ENCODE measurements around the gene TMEM212.
"Not testable (repeated sequence)": the region's sequence is repeated elsewhere in the genome, so short reads cannot be mapped to it uniquely, and the experiment has no call there.

The TMEM212 gene

DNA sequence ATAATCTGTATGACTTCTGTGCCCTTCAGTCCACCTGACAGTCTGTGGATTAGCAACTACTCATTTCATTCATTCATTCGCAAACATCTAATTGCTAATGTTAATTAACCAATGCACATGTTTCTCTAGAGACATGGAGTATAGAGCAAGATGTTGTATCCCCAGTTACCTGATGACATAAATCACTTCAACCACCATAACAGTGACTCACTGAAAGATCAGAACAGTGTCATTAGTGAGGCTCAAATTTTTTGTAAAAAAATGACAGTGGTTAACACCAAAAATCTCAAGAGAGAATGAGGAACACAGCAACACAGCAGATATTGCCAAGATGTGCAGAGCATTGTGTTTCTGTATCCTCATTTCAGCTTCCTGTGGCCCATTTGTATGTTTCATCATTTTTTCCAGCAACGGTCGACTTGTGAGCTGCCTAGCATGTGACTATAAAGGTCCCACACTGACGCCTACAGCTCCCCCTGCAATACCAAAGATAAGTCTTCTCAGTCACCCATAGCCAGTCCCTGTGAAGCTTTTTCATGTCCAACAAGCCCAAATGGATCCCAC lies 29.2 kb upstream of the TMEM212 start:
- H3K4me1 ChIP-seq (ENCODE audit: control insufficient read depth, insufficient read depth, low read length) = peaks cover 28% of the 10 kb centered on the region

DNA sequence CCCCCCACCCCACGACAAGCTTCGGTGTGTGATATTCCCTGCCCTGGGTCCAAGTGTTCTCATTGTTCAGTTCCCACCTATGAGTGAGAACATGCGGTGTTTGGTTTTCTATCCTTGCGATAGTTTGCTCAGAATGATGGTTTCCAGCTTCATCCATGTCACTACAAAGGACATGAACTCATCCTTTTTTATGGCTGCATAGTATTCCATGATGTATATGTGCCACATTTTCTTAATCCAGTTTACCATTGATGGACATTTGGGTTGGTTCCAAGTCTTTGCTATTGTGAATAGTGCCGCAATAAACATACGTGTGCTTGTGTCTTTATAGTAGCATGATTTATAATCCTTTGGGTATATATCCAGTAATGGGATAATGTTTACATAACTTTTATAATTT lies 28.5 kb upstream of the TMEM212 start:
- not testable (repeated sequence) for H3K4me3 ChIP-seq (ENCODE audit: low read length); H3K4me2 ChIP-seq (ENCODE audit: low read length); H3K9me3 ChIP-seq (replicated peaks; ENCODE audit: low read length); H3K9ac ChIP-seq (ENCODE audit: low read depth, low read length); H3K27me3 ChIP-seq (ENCODE audit: control insufficient read depth, insufficient read depth, low read length); H3K36me3 ChIP-seq (ENCODE audit: insufficient read depth, low read length)
- peaks cover 22% of the 10 kb centered on the region for H3K4me1 ChIP-seq (ENCODE audit: control insufficient read depth, insufficient read depth, low read length)

More for the DNA sequence above, 29.2 kb upstream of the TMEM212 start:
- no peaks in the 10 kb centered on the region for H3K36me3 ChIP-seq (ENCODE audit: insufficient read depth, low read length)
- H3K4me2 ChIP-seq (ENCODE audit: low read length) = no peak overlapping the region
- no peaks in the 10 kb centered on the region for H3K9me3 ChIP-seq (replicated peaks; ENCODE audit: low read length)
- H3K27me3 ChIP-seq (ENCODE audit: control insufficient read depth, insufficient read depth, low read length) = no peaks in the 10 kb centered on the region
- H3K4me3 ChIP-seq (ENCODE audit: low read length) = no peak overlapping the region
- no peak overlapping the region for H3K9ac ChIP-seq (ENCODE audit: low read depth, low read length)

DNA sequence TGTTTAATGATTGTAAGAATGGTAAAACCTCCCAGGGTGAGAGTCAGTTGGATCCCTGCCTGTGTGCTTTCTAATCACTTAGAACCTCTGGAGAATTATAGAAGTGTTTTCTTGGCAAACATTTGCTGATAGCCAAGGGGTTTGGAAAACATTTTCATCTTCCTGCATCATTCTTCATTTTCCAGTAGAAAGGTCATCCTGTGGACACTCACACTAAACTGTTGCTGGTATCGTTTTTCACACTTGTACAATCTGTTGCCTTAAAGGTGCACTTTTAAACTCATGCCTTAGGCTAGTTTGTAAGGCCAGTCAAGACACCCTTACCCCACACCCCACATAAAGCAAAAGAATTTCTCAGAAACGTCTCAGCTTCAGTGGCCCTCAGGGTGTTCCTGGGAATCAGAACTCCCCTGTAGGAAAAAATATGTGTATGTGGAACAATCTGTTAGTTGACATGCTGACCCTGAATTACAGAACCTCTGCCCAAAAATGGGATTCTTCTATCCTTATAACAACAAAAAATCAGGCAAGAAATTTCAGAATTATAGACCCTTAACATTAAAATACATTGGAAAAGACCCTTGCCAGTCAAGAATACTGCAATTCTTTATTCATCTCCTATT lies 27.1 kb upstream of the TMEM212 start:
- Histone ChIP-seq H3K36me3 (ENCODE audit: insufficient read depth, low read length) (no peaks in the 10 kb centered on the region), H3K4me1 (ENCODE audit: control insufficient read depth, insufficient read depth, low read length) (peaks cover 12% of the 10 kb centered on the region), H3K27me3 (ENCODE audit: control insufficient read depth, insufficient read depth, low read length) (no peaks in the 10 kb centered on the region), H3K9ac (ENCODE audit: low read depth, low read length) (no peak overlapping the region), H3K4me3 (ENCODE audit: low read length) (no peak overlapping the region), H3K4me2 (ENCODE audit: low read length) (no peak overlapping the region), H3K9me3 (replicated peaks; ENCODE audit: low read length) (no peaks in the 10 kb centered on the region)

DNA sequence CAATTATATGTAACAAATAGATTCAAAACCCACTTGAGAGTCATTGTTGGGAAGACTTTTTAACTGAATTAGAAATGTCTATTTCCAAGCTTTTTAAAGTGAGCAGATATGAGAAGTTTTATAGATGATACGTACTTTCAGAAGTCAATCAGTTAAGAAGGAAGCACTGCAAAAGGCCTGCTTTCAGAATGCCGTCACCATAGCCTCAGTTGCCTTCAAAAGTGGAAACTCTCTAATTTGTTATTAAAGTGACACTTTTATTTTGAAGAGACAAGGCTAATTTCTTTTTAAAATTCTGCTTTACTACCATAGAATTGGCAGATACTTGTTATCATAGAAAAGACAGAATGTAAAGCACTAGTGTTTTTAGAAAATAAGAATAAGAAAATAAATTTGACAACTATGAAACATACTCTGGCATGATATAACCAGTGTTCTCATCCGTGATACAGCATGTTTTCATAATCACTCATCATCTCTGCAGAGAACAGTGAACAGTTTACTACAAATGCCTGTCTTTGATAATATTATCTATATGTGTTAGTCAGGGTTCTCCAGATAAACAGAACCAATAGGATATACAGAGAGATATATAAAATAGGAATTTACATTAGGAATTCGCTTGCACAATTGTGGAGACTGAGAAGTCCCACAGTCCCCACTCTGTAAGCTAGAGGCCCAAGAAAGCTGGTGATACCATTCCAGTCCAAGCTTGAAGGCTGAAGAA lies 25.9 kb upstream of the TMEM212 start:
- Histone ChIP-seq H3K9me3 (replicated peaks; ENCODE audit: low read length) (no peaks in the 10 kb centered on the region), H3K36me3 (ENCODE audit: insufficient read depth, low read length) (no peaks in the 10 kb centered on the region), H3K9ac (ENCODE audit: low read depth, low read length) (no peak overlapping the region), H3K4me1 (ENCODE audit: control insufficient read depth, insufficient read depth, low read length) (peaks cover 4% of the 10 kb centered on the region), H3K4me3 (ENCODE audit: low read length) (no peak overlapping the region), H3K4me2 (ENCODE audit: low read length) (no peak overlapping the region), H3K27me3 (ENCODE audit: control insufficient read depth, insufficient read depth, low read length) (no peaks in the 10 kb centered on the region)

DNA sequence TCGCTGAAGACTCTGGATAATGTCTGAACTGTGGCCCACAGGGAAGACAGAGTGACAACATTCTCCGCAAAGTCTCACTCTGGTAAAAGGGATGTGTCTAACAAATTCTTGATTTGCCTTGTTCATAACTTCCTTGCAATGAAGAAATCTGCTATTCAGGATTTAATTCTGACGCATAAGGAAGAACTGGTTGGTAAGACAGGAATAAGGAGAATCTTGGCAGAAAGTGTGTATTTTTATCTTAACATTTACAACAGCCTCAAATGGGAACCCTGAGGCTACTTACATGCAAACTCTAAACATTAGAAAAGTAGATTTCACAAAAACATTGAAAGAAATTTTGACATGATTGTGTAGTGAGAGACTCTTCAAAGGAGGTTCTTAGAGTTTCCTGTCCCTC lies 22.1 kb upstream of the TMEM212 start:
- Histone ChIP-seq H3K4me3 (ENCODE audit: low read length) (no peak overlapping the region), H3K27me3 (ENCODE audit: control insufficient read depth, insufficient read depth, low read length) (peaks cover 3% of the 10 kb centered on the region), H3K4me2 (ENCODE audit: low read length) (no peak overlapping the region), H3K36me3 (ENCODE audit: insufficient read depth, low read length) (no peaks in the 10 kb centered on the region), H3K9ac (ENCODE audit: low read depth, low read length) (no peak overlapping the region), H3K9me3 (replicated peaks; ENCODE audit: low read length) (no peaks in the 10 kb centered on the region), H3K4me1 (ENCODE audit: control insufficient read depth, insufficient read depth, low read length) (peaks cover 2% of the 10 kb centered on the region)

DNA sequence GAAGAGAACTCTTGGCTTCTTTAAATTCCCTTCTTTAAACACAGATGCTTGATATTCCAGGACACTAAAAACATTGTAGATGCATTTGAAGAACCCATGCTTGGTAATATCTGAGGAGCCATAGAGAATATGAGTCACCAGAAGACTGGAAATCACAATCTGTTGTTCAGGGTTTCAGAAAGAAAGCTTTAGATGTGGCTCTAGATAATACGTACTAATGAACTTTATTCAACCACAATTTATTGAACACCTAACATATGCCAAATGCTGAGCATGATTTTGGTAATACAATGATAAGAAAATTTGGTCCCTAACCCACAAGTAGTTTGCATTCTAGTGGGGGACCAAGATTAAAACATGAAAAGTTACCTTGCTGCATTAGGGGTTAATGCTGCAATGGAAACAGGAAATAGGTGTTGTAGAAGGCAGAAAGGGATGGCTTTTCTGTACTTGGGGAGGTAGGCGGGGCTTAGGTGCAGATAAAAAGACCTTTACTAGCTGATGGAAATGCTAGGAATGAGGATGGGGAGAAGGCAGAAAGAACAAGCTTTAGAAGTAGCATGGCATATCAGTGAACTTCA lies 21.3 kb upstream of the TMEM212 start:
- no peaks in the 10 kb centered on the region for H3K9me3 ChIP-seq (replicated peaks; ENCODE audit: low read length)
- H3K36me3 ChIP-seq (ENCODE audit: insufficient read depth, low read length) = no peaks in the 10 kb centered on the region
- H3K9ac ChIP-seq (ENCODE audit: low read depth, low read length) = no peak overlapping the region
- peaks cover 3% of the 10 kb centered on the region for H3K27me3 ChIP-seq (ENCODE audit: control insufficient read depth, insufficient read depth, low read length)
- no peak overlapping the region for H3K4me3 ChIP-seq (ENCODE audit: low read length)
- no peak overlapping the region for H3K4me2 ChIP-seq (ENCODE audit: low read length)
- H3K4me1 ChIP-seq (ENCODE audit: control insufficient read depth, insufficient read depth, low read length) = peaks cover 2% of the 10 kb centered on the region

DNA sequence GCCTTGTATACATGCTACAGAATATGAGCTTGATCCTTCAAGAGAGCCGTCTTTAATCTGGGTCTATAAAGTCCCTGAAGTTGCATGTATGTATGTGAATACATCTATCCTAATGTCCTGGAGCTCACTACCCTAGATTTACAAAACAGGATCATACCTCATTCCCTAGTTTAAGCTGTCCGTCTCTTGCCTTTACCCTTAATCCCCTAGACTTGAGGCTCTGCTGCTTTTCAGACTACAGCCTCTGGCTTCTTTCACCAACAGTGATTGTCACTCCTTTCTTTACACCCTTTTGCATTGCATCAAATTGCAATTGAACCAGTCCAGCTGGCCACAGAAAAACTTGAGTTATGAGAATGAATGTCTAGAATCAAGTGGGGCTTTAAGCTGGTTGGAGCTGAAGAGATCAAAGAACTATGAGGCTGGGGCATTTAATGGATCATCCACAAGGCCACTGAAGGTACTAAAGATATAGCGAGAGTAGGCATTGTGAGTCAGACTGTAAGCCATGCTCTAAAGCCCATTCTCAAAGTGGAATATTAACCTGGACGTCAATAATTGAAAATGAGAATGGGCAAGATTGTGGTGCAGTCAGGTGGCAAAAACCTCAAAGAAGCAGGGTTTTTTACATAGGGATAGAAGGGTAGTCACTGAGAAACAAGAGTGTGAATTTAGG lies 20.6 kb upstream of the TMEM212 start:
- Histone ChIP-seq H3K4me2 (ENCODE audit: low read length) (no peak overlapping the region), H3K27me3 (ENCODE audit: control insufficient read depth, insufficient read depth, low read length) (peaks cover 3% of the 10 kb centered on the region), H3K4me3 (ENCODE audit: low read length) (no peak overlapping the region), H3K9me3 (replicated peaks; ENCODE audit: low read length) (no peaks in the 10 kb centered on the region), H3K9ac (ENCODE audit: low read depth, low read length) (no peak overlapping the region), H3K4me1 (ENCODE audit: control insufficient read depth, insufficient read depth, low read length) (peaks cover 2% of the 10 kb centered on the region), H3K36me3 (ENCODE audit: insufficient read depth, low read length) (no peaks in the 10 kb centered on the region)

DNA sequence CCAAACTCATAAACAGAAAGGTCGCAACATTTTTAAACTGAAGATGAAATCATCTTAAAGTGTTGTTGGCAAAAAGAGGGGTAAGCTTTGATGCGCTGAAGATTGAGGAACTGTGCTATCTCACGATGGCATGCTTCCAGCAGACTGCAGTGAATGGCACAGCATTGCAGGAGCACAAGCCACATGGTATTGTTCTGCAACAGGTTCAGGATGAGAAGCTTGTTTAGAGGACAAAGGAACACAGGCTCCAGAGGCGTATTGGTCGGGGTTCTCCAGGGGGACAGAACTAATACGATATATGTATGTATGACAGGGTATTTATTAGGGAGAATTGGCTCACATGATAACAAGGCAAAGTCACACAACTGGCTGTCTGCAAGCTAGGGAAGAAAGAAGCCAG lies 19.0 kb upstream of the TMEM212 start:
- peaks cover 3% of the 10 kb centered on the region for H3K27me3 ChIP-seq (ENCODE audit: control insufficient read depth, insufficient read depth, low read length)
- H3K4me1 ChIP-seq (ENCODE audit: control insufficient read depth, insufficient read depth, low read length) = no peaks in the 10 kb centered on the region
- no peak overlapping the region for H3K4me2 ChIP-seq (ENCODE audit: low read length)
- no peak overlapping the region for H3K4me3 ChIP-seq (ENCODE audit: low read length)
- no peak overlapping the region for H3K9ac ChIP-seq (ENCODE audit: low read depth, low read length)
- H3K36me3 ChIP-seq (ENCODE audit: insufficient read depth, low read length) = no peaks in the 10 kb centered on the region
- H3K9me3 ChIP-seq (replicated peaks; ENCODE audit: low read length) = no peaks in the 10 kb centered on the region

DNA sequence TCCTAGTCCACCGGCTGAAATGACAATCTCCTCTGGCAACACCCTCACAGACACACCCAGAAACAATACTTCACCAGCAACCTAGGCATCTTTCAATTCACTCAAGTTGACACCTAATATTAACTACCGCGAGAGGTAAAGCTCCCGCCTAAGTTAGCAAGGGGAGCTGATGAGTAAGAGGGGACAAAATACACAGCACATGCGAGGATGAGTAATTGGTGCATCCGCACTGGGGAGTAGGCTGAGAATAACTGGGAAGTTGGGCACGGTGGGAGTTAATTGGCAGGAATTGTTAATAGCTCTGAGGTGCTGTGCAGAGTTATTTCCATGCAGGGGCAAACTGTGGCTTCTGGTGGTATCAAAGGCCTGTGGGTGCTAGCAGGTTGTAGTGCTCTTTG lies 18.3 kb upstream of the TMEM212 start:
- H3K9me3 ChIP-seq (replicated peaks; ENCODE audit: low read length) = no peaks in the 10 kb centered on the region
- no peaks in the 10 kb centered on the region for H3K36me3 ChIP-seq (ENCODE audit: insufficient read depth, low read length)

DNA sequence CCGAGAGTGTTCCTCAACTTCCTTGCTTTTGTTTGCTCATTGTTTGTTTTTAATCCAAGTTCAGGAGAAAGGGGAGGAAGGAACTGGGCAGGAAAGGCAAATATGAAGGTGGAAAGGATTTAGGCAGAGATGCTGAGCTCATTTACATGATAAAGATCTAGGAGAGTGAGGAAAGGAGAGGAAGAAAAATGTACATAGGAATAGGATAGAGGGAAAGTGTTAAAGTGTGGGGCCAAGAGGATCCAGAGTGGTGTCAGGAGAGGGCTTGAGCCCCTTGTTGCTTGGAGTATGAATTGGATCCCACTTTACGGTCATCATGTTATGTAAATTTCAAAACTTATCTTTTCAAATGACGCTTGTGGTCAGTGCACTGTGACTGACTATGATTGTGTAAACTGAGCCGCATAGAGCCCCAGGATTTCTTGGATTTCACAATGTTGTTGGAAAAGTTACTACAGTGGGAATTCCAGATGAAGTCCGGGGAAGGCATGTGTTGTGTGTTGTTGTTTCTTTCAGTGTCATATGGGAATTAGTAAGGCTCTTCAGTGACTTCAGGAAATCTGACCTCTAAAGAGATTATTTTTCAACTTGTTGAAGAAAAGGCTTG lies 17.8 kb upstream of the TMEM212 start:
- Histone ChIP-seq H3K4me2 (ENCODE audit: low read length) (no peak overlapping the region), H3K4me3 (ENCODE audit: low read length) (no peak overlapping the region), H3K9ac (ENCODE audit: low read depth, low read length) (no peak overlapping the region), H3K27me3 (ENCODE audit: control insufficient read depth, insufficient read depth, low read length) (peaks cover 3% of the 10 kb centered on the region), H3K9me3 (replicated peaks; ENCODE audit: low read length) (no peaks in the 10 kb centered on the region), H3K4me1 (ENCODE audit: control insufficient read depth, insufficient read depth, low read length) (no peaks in the 10 kb centered on the region), H3K36me3 (ENCODE audit: insufficient read depth, low read length) (no peaks in the 10 kb centered on the region)

More for the DNA sequence above, 18.3 kb upstream of the TMEM212 start:
- no peak overlapping the region for H3K9ac ChIP-seq (ENCODE audit: low read depth, low read length)
- H3K4me3 ChIP-seq (ENCODE audit: low read length) = no peak overlapping the region
- H3K27me3 ChIP-seq (ENCODE audit: control insufficient read depth, insufficient read depth, low read length) = peaks cover 3% of the 10 kb centered on the region
- no peaks in the 10 kb centered on the region for H3K4me1 ChIP-seq (ENCODE audit: control insufficient read depth, insufficient read depth, low read length)
- H3K4me2 ChIP-seq (ENCODE audit: low read length) = no peak overlapping the region

DNA sequence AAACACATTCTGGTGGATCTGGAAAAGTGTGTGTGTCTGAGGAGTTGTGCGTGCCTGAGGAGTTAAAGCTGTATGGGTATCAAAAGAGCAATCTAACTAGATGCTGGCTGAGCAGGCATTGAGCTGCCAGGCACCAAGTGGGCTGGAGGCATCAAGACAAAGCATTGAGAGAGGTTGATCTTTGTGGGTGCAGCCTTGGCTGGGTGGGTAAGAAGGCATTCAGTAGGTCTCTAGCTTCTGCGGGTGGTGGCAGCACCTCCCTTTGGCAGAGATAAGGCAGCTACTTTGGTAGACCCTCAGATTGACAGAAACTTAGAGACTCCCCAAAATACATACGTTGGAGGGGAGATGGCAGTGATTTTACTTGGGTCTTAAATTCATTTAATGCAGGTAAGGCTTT lies 15.8 kb upstream of the TMEM212 start:
- Histone ChIP-seq H3K9ac (ENCODE audit: low read depth, low read length) (no peak overlapping the region), H3K4me2 (ENCODE audit: low read length) (no peak overlapping the region), H3K9me3 (replicated peaks; ENCODE audit: low read length) (no peaks in the 10 kb centered on the region), H3K36me3 (ENCODE audit: insufficient read depth, low read length) (no peaks in the 10 kb centered on the region), H3K4me3 (ENCODE audit: low read length) (no peak overlapping the region), H3K27me3 (ENCODE audit: control insufficient read depth, insufficient read depth, low read length) (peaks cover 3% of the 10 kb centered on the region), H3K4me1 (ENCODE audit: control insufficient read depth, insufficient read depth, low read length) (peaks cover 10% of the 10 kb centered on the region)

Measured in skeletal muscle satellite cell (primary cell).